ENCODE data around the gene TPM2. TPM values are rescaled to one million over a fixed set of nuclear protein-coding genes. Genes with fewer than 3 reads are reported as not detected.

Gene TPM2
- total and polyA plus RNA-seq, 2 donors from 2014 or later = 218 to 287 TPM

DNA sequence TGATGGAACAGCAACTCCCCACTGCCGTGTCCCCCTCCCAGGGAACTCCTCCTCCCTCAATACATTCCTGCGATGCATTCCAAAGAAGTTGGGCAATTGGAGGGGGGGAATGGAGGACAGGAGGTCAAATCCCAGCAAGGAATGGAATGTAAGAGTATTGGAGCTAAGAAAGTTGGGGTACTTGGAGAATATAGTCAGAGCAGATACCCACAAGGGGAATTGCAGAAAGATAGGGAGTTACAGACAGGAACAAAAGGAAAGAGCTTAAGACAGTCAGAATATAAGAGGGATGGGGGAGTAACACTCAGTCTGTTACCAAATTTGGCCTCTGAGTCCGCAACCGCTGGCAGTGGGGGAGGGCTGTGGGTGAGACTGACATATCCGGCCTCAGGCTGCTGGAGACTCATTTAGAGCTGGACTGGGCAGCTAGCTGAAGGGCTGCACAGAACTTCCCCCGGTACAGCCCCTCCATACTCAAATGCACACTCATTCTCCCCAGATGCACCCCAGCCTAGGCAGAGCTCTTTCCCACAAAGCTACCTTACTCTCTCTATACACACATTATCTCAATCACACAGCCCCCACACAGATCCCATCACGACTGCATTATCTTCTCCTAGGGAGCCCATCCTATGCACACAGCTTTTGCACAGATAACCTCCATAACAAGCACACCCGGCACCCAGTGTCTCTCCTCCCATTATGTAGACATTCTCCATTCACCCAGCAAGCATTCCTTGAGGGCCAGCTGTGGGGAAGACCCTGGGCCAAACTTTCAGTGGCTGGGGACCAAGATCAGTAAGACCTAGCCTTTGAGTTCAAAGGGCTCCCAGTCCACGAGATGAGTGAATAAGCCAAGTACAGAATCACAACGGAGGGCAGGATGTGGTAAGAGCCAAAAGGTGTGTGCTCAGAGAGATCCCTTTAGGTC, 38.6 kb upstream of the TPM2 start:
- no peak for FAIRE-seq
- Histone ChIP-seq H3K4me3 (ENCODE audit: low read length in 3 of 3) (peak overlapping the region; percentile 23 to 55 (median 53)), H3K4me1 (ENCODE audit: control insufficient read depth in 2 of 3, insufficient read depth in 2 of 3, low read depth in 1 of 3, low read length in 3 of 3) (peaks cover 8 to 54% (median 51%) of the 10 kb centered on the region in 3 donors)

DNA sequence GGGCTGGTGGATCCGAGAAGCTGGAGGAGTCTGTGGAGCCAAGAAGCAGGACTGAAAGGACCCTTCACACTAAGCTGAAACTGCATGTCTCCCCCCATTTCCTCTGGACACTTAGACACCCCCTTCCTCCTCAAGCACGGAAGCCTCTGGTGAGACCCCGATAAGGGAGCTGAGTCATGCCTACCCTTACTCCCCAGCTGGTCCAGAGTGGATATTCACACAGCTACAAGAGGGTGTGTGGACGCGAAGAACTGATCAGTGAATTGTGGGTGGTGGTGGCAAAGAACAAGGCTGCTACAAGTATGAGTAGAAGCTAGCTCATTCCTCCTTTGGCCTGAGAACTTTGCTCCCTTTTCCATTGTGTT, 37.9 kb upstream of the TPM2 start:
- intact Hi-C loops (cut with DNase I) = no loop called here
- no peaks in the 10 kb centered on the region for H3K9me3 ChIP-seq (ENCODE audit: control insufficient read depth in 2 of 3, insufficient read depth in 1 of 3, low read length in 3 of 3)
- no peaks in the 10 kb centered on the region for H3K27me3 ChIP-seq (ENCODE audit: control insufficient read depth, insufficient read depth, low read length)
- peak overlapping the region in 2 of 3 donors; percentile 40 to 55 for H3K4me3 ChIP-seq (ENCODE audit: low read length in 3 of 3)
- peak overlapping the region; percentile 71 to 88 for H3K27ac ChIP-seq (ENCODE audit: low read depth in 2 of 2, low read length in 2 of 2)
- DNase-seq = no peak
- H3K36me3 ChIP-seq (ENCODE audit: control insufficient read depth in 2 of 3, insufficient read depth in 3 of 3, low read length in 3 of 3) = peaks cover 9 to 26% (median 17%) of the 10 kb centered on the region in 3 donors
- FAIRE-seq = no peak
- peaks cover 8 to 50% (median 45%) of the 10 kb centered on the region in 3 donors for H3K4me1 ChIP-seq (ENCODE audit: control insufficient read depth in 2 of 3, insufficient read depth in 2 of 3, low read depth in 1 of 3, low read length in 3 of 3)
- H3K9ac ChIP-seq (ENCODE audit: low read length in 3 of 3) = peak overlapping the region in 1 of 3 donors; percentile 63
- TF ChIP-seq, protein P1, sequence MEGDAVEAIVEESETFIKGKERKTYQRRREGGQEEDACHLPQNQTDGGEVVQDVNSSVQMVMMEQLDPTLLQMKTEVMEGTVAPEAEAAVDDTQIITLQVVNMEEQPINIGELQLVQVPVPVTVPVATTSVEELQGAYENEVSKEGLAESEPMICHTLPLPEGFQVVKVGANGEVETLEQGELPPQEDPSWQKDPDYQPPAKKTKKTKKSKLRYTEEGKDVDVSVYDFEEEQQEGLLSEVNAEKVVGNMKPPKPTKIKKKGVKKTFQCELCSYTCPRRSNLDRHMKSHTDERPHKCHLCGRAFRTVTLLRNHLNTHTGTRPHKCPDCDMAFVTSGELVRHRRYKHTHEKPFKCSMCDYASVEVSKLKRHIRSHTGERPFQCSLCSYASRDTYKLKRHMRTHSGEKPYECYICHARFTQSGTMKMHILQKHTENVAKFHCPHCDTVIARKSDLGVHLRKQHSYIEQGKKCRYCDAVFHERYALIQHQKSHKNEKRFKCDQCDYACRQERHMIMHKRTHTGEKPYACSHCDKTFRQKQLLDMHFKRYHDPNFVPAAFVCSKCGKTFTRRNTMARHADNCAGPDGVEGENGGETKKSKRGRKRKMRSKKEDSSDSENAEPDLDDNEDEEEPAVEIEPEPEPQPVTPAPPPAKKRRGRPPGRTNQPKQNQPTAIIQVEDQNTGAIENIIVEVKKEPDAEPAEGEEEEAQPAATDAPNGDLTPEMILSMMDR (IDR thresholded peaks at IDR 0.05; ENCODE audit: borderline replicate concordance, extremely low read depth, insufficient read depth) = no peak

More for the DNA sequence above, 38.6 kb upstream of the TPM2 start:
- Histone ChIP-seq H3K9ac (ENCODE audit: low read length in 3 of 3) (peak overlapping the region in 1 of 3 donors; percentile 63), H3K9me3 (ENCODE audit: control insufficient read depth in 2 of 3, insufficient read depth in 1 of 3, low read length in 3 of 3) (no peaks in the 10 kb centered on the region), H3K27ac (ENCODE audit: low read depth in 2 of 2, low read length in 2 of 2) (peak overlapping the region; percentile 71 to 88), H3K27me3 (ENCODE audit: control insufficient read depth, insufficient read depth, low read length) (no peaks in the 10 kb centered on the region), H3K36me3 (ENCODE audit: control insufficient read depth in 2 of 3, insufficient read depth in 3 of 3, low read length in 3 of 3) (peaks cover 8 to 21% (median 15%) of the 10 kb centered on the region in 3 donors)
- TF ChIP-seq, protein P1 (IDR thresholded peaks at IDR 0.05; ENCODE audit: borderline replicate concordance, extremely low read depth, insufficient read depth) = no peak
- DNase-seq = peak; percentile 71 to 93 (median 85)
- intact Hi-C loops (cut with DNase I) = no loop called here

DNA sequence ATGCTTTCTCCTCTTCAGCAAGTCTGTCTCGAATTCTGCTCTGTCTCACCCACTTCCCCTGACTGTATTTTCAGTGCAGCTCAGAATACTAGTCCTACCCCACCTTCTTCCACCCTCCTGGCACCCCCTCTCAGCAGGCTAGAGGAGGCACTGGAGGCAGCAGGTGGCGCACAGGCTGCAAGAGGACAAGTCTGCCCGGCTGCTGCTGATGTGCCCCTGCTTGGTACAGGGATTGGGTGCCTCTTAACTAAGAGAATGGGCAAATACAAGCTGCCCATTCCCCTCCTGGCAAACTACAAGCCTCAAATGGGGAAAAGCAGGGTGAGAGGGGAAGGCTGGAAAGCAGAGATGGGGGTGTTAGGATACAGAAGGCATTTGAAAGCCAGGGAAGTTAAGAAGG, 37.2 kb upstream of the TPM2 start:
- Histone ChIP-seq H3K4me3 (ENCODE audit: low read length in 3 of 3) (peak overlapping the region in 1 of 3 donors; percentile 55), H3K27me3 (ENCODE audit: control insufficient read depth, insufficient read depth, low read length) (no peaks in the 10 kb centered on the region), H3K9me3 (ENCODE audit: control insufficient read depth in 2 of 3, insufficient read depth in 1 of 3, low read length in 3 of 3) (no peaks in the 10 kb centered on the region), H3K4me1 (ENCODE audit: control insufficient read depth in 2 of 3, insufficient read depth in 2 of 3, low read depth in 1 of 3, low read length in 3 of 3) (peaks cover 8 to 50% (median 45%) of the 10 kb centered on the region in 3 donors), H3K27ac (ENCODE audit: low read depth in 2 of 2, low read length in 2 of 2) (peak overlapping the region; percentile 71 to 88), H3K36me3 (ENCODE audit: control insufficient read depth in 2 of 3, insufficient read depth in 3 of 3, low read length in 3 of 3) (peaks cover 16 to 33% (median 24%) of the 10 kb centered on the region in 3 donors), H3K9ac (ENCODE audit: low read length in 3 of 3) (peak overlapping the region in 1 of 3 donors; percentile 63)
- TF ChIP-seq, protein P1 (IDR thresholded peaks at IDR 0.05; ENCODE audit: borderline replicate concordance, extremely low read depth, insufficient read depth) = peak; percentile 10
- DNase-seq (peak in 1 of 5 donors; percentile 38), FAIRE-seq (no peak)
- intact Hi-C loops (cut with DNase I) = no loop called here

Data from kidney (tissue), 14 donors.